Measurements from ENCODE around the gene KIRREL3. TPM values are rescaled to one million over a fixed set of nuclear protein-coding genes. Genes with fewer than 3 reads are reported as not detected.

KIRREL3 gene
- total and polyA plus RNA-seq, 2 of the 8 experiments (the other 6 are each of a cell fraction or from before 2014, with no cell fraction given) = 0.29 to 0.32 TPM

DNA sequence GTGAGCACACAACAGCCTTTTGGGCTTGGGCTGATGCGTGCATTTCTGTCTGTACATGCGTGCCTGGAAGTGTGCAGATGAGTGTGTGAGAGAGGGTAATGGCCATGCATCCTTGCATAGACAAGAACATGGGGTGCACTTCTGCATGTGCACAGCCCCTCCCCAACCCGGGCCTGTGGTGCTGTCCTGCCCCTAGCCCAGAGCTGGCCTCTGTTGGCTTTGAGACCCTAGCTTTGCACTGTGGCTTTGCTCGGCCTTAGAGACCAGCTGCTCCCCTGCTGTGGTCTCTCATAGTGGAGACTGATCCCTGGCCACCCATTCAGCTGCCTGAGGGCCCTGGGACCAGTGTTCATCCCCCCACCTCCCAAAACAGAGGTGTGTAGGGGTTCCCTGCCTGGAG is 619.7 kb downstream of the KIRREL3 start:
- POLR2A ChIA-PET (ENCODE audit: partially characterized antibody) = interaction anchor here (1.1 to 1.3 kb wide), 3 partner anchors 10 to 25 kb away, joined by 3 to 4 read pairs (median 3); partner anchors contain the start of gene ST3GAL4
- Histone ChIP-seq H3K18ac (ENCODE audit: extremely low read depth, low read length) (no peak overlapping the region), H2AK5ac (ENCODE audit: low read depth, low read length) (no peak overlapping the region), H3K27me3 (replicated peaks in 1 of 4; ENCODE audit: control insufficient read depth in 3 of 4, extremely low read depth in 1 of 4, insufficient read depth in 3 of 4, low read length in 3 of 4) (no peaks in the 10 kb centered on the region), H3K4ac (replicated peaks; ENCODE audit: insufficient read length, low read depth, low read length) (peak overlapping the region; percentile 25), H4K5ac (ENCODE audit: insufficient read length, low read depth, low read length) (no peak overlapping the region), H3K4me1 (replicated peaks in 1 of 4; ENCODE audit: control insufficient read depth in 3 of 4, insufficient read depth in 4 of 4, low read length in 3 of 4) (no peaks in the 10 kb centered on the region; a peak in 3 of 7 replicates), H2BK20ac (ENCODE audit: low read length) (0 out of 2 replicates have a peak overlapping the region, but pooled peaks have one; percentile 61), H2BK120ac (replicated peaks; ENCODE audit: low read depth, low read length) (no peak overlapping the region), H3K4me3 (ENCODE audit: extremely low read depth in 1 of 4, insufficient read depth in 2 of 4, low read depth in 3 of 4, low read length in 4 of 4) (no peak overlapping the region), H4K8ac (ENCODE audit: extremely low read depth, insufficient read depth, low read length) (no peak overlapping the region; the same call in 1 of the 2 replicates), H3K14ac (ENCODE audit: insufficient read length) (no peak overlapping the region), H3K23me2 (ENCODE audit: low read depth, low read length) (no peaks in the 10 kb centered on the region), H3K56ac (replicated peaks; ENCODE audit: insufficient read length, low read depth, low read length) (no peak overlapping the region), H4K91ac (replicated peaks; ENCODE audit: insufficient read length, low read length) (no peak overlapping the region), H3K4me2 (ENCODE audit: insufficient read depth in 1 of 2, low read depth in 2 of 2, low read length in 2 of 2) (no peak overlapping the region), H3K79me2 (ENCODE audit: control insufficient read depth in 1 of 2, insufficient read depth in 2 of 2, low read length in 2 of 2) (peaks cover 0 to 12% of the 10 kb centered on the region in 2 experiments; a peak in 2 of 4 replicates), H3K27ac (ENCODE audit: low read depth, low read length) (no peak overlapping the region), H3K79me1 (ENCODE audit: low read depth, low read length) (0 out of 2 replicates have a peak, but pooled peaks cover 5% of the 10 kb centered on the region), H2BK5ac (ENCODE audit: low read depth, low read length) (peak overlapping the region; percentile 52; the same call in 1 of the 2 replicates), H3K9me3 (ENCODE audit: insufficient read depth in 2 of 2, low read depth in 1 of 2, low read length in 1 of 2) (no peaks in the 10 kb centered on the region), H4K20me1 (replicated peaks in 1 of 2; ENCODE audit: control insufficient read depth in 1 of 2, insufficient read depth in 2 of 2, low read length in 2 of 2) (peaks cover 0 to 3% of the 10 kb centered on the region in 2 experiments), H3K9ac (replicated peaks in 1 of 4; ENCODE audit: extremely low read depth in 1 of 4, low read depth in 3 of 4, low read length in 3 of 4) (no peak overlapping the region), H2BK12ac (ENCODE audit: low read depth, low read length) (peak overlapping the region; percentile 68; the same call in 1 of the 2 replicates), H2BK15ac (ENCODE audit: low read length) (no peak overlapping the region), H2AFZ (ENCODE audit: low read length) (no peak overlapping the region), H3K23ac (ENCODE audit: insufficient read length) (no peak overlapping the region), H3K36me3 (ENCODE audit: control insufficient read depth in 2 of 4, insufficient read depth in 4 of 4, low read length in 3 of 4) (no peaks in the 10 kb centered on the region)
- DNase-seq (ENCODE audit: low read depth in 1 of 2, low spot score in 2 of 2) = no peak
- no peak for TF ChIP-seq EP300 (IDR thresholded peaks at IDR 0.05; ENCODE audit: borderline replicate concordance in 1 of 2, low read depth in 2 of 2, low read length in 2 of 2)
- TF ChIP-seq HDAC2 (IDR thresholded peaks at IDR 0.05; ENCODE audit: borderline replicate concordance in 1 of 2, low read depth in 2 of 2, low read length in 2 of 2) = no peak
- no peak for TF ChIP-seq KDM4A (IDR thresholded peaks at IDR 0.05; ENCODE audit: low read depth, low read length, severe bottlenecking)
- 94% methylated on average over 4 of the region's 4 CpGs; no CpG with 5 or more reads in 1 of the 2 experiments for WGBS, 2 experiments (ENCODE audit: extremely low coverage in 1 of 2, insufficient coverage in 1 of 2, insufficient read length in 1 of 2, insufficient replicate concordance in 2 of 2, low coverage in 1 of 2, low lambda C conversion rate in 2 of 2, missing lambda C conversion rate in 1 of 2)
- CTCF ChIA-PET (ENCODE audit: partially characterized antibody) = interaction anchor here (0.9 to 2.1 kb wide), 6 partner anchors 8 to 70 kb away, joined by 3 to 6 read pairs (median 3); no protein-coding TSS in a partner anchor
- no peak for FAIRE-seq

Measured in H1 (cell line).